Breast epithelium (tissue), 3 donors: ENCODE results near the gene AGO3.

Experiments used
- POLR2A ChIP-seq: fragments of 450-650 bp; IDR thresholded peaks from one replicate; pipeline ENCODE4 v1.6.1; 2016; ENCODE audit warnings: antibody characterized with exemption, mild to moderate bottlenecking, moderate library complexity
- POLR2AphosphoS5 ChIP-seq, 3 donors: sonication (generic); formaldehyde crosslinking; IDR thresholded peaks; one replicate each; pipeline ENCODE4 v1.6.1; 2017; ENCODE audit warnings: antibody characterized with exemption in 3 of 3

- no peak for TF ChIP-seq POLR2A
- no peak for TF ChIP-seq POLR2AphosphoS5 (IDR thresholded peaks at IDR 0.05)
Observed at GRCh38 chr1:36085686-36086526, 155.0 kb downstream of the AGO3 start.
